ENCODE results near the gene BACE1.

- TF ChIP-seq, protein P1, sequence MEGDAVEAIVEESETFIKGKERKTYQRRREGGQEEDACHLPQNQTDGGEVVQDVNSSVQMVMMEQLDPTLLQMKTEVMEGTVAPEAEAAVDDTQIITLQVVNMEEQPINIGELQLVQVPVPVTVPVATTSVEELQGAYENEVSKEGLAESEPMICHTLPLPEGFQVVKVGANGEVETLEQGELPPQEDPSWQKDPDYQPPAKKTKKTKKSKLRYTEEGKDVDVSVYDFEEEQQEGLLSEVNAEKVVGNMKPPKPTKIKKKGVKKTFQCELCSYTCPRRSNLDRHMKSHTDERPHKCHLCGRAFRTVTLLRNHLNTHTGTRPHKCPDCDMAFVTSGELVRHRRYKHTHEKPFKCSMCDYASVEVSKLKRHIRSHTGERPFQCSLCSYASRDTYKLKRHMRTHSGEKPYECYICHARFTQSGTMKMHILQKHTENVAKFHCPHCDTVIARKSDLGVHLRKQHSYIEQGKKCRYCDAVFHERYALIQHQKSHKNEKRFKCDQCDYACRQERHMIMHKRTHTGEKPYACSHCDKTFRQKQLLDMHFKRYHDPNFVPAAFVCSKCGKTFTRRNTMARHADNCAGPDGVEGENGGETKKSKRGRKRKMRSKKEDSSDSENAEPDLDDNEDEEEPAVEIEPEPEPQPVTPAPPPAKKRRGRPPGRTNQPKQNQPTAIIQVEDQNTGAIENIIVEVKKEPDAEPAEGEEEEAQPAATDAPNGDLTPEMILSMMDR (IDR thresholded peaks at IDR 0.05; ENCODE audit: low read length), result no peak
- TF ChIP-seq EZH2 (IDR thresholded peaks at IDR 0.05; ENCODE audit: borderline replicate concordance, low read length), result no peak
Measured at GRCh38 chr11:117249571-117249970, 66.5 kb downstream of the BACE1 start.

All from OCI-LY1 (cell line).